ENCODE data around the gene P2RX1.
A peak's percentile ranks its signal among the peaks of the same experiment; 100 is the strongest.

DNA sequence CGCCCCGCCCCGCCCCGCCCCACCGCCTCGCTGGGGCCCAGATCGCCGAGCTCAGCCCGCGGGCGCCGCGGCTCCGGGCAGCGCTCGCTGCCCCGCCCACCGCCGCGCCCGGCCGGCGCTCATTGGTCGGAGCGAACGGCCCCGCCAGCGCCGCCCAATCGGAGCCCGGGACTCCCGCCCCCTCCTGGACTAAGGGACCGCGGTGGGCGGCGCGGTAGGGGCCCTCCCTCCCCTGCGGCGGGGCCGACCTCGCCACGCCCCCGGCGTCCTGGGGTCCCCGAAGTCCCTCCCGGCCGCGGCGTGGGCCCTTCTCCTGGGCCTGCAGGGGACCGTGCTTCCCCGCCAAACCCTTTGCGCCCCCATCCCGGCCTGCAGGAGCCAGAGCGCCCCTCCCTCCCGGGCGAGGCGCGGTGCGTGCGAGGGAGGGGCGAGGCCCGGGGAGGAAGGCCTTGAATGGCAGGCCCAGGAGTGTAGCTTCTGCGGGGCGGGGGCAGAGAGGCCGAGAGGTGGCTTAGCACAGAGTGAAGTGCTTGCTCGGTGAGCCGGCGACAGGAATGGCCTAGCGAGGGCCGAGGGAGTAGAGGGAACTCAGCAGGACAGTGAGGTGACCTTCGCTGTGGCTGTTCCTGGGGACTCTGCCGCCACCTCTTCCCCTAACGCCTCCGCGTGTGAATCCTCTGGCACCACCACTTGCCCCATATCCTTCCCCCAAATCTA, 23.1 kb downstream of the P2RX1 start, which contains the start of gene CAMKK1:
- TF ChIP-seq, protein P1, sequence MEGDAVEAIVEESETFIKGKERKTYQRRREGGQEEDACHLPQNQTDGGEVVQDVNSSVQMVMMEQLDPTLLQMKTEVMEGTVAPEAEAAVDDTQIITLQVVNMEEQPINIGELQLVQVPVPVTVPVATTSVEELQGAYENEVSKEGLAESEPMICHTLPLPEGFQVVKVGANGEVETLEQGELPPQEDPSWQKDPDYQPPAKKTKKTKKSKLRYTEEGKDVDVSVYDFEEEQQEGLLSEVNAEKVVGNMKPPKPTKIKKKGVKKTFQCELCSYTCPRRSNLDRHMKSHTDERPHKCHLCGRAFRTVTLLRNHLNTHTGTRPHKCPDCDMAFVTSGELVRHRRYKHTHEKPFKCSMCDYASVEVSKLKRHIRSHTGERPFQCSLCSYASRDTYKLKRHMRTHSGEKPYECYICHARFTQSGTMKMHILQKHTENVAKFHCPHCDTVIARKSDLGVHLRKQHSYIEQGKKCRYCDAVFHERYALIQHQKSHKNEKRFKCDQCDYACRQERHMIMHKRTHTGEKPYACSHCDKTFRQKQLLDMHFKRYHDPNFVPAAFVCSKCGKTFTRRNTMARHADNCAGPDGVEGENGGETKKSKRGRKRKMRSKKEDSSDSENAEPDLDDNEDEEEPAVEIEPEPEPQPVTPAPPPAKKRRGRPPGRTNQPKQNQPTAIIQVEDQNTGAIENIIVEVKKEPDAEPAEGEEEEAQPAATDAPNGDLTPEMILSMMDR (IDR thresholded peaks at IDR 0.05) = no peak
- TF ChIP-seq POLR2A (IDR thresholded peaks at IDR 0.05) = peak; percentile 28
- no peak for TF ChIP-seq EP300 (IDR thresholded peaks at IDR 0.05; ENCODE audit: low read depth)
- peak; percentile 32 to 48 (median 41) for TF ChIP-seq POLR2AphosphoS5 (IDR thresholded peaks at IDR 0.05)
